Esophagus muscularis mucosa (tissue), 3 donors: ENCODE results near the gene TMCO4.

Experiments used
- POLR2AphosphoS5 ChIP-seq, 2 donors: sonication (generic); formaldehyde crosslinking; IDR thresholded peaks; one replicate each; pipeline ENCODE4 v1.6.1; 2017; ENCODE audit warnings: antibody characterized with exemption in 2 of 2
- TF ChIP-seq, protein P1 (sequence below), 3 experiments: fragments of 200-600 bp in 2 of 3; fragments of 450-650 bp in 1 of 3; sonication (generic) in 2 of 3; IDR thresholded peaks; one replicate each; pipeline ENCODE4 v1.5.1; 2017 to 2019; ENCODE audit warnings: antibody characterized with exemption in 3 of 3, mild to moderate bottlenecking in 2 of 3, moderate library complexity in 1 of 3

DNA sequence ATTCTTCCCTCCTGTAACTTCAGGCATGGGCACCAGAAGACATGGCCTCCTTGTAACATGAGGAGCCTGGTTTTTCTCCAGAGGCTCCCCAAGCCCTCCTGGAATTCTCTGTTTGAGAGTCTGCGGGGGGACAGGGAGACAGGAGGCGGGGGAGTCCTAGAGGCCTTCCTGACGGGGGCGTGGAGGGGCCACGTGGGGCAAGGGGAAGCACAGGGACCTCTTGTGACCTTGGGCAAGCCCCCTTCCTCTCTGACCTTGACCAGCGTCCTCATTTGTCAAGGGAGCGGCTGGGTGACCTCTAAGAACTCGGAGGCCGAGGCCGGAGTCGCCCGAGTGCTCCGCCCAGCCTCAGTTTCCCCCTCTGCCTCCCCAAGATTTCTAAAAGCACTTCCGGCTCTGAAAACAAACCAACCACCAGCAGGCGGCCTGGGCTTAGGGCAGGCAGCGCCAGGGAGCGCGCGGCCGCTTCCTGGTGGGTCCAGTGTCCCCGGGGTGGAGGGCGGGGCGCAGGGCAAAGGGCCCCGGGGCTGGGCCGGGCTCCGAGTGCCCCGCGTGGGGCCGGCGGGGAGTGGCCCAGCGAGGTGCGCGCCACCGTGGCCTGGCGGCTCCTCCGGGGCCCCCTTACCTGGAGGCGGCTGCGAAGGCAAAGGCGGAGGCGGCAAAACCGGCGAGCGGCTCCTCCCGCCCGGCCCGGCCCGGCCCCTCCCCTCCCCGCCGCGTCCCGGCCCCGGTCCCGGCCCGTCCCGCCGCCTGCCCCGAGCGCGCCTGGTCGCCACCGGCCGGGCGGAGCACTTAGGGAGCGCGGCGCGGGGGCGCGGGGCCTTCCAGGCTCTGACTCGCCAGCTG lies at the start of gene TMCO4:
- TF ChIP-seq, protein P1, sequence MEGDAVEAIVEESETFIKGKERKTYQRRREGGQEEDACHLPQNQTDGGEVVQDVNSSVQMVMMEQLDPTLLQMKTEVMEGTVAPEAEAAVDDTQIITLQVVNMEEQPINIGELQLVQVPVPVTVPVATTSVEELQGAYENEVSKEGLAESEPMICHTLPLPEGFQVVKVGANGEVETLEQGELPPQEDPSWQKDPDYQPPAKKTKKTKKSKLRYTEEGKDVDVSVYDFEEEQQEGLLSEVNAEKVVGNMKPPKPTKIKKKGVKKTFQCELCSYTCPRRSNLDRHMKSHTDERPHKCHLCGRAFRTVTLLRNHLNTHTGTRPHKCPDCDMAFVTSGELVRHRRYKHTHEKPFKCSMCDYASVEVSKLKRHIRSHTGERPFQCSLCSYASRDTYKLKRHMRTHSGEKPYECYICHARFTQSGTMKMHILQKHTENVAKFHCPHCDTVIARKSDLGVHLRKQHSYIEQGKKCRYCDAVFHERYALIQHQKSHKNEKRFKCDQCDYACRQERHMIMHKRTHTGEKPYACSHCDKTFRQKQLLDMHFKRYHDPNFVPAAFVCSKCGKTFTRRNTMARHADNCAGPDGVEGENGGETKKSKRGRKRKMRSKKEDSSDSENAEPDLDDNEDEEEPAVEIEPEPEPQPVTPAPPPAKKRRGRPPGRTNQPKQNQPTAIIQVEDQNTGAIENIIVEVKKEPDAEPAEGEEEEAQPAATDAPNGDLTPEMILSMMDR (IDR thresholded peaks at IDR 0.05), result peak; percentile 16 to 50 (median 37)
- peak in 1 of 2 donors; percentile 10 for TF ChIP-seq POLR2AphosphoS5 (IDR thresholded peaks at IDR 0.05)
